ENCODE measurements around the gene PPFIA2.

- TF ChIP-seq CTCF (optimal IDR thresholded peaks at IDR 0.05 in 1 of 3, IDR thresholded peaks at IDR 0.05 in 1 of 3, conservative IDR thresholded peaks at IDR 0.05 in 1 of 3; ENCODE audit: extremely low read depth in 1 of 3, insufficient read depth in 2 of 3, low read length in 3 of 3) (no peak), EZH2 (IDR thresholded peaks at IDR 0.05; ENCODE audit: low read length) (no peak)
Observed at GRCh38 chr12:81333812-81334211, 425.3 kb downstream of the PPFIA2 start.
